SK-N-SH (cell line): ENCODE measurements around the gene CCDC40. TPM values are rescaled to one million over a fixed set of nuclear protein-coding genes. Genes with fewer than 3 reads are reported as not detected.
A peak's percentile ranks its signal among the peaks of the same experiment; 100 is the strongest.

Experiments
- CTCF ChIA-PET: fragments of 300-600, 350-600 bp; formaldehyde crosslinking; extraction: SDS; loops from one replicate; lab custom pipeline; 2021; lab: Yijun Ruan, JAX
- POLR2A ChIA-PET: fragments of 350-600 bp; sonication (Branson Sonifier 250); formaldehyde crosslinking; extraction: SDS; loops from one replicate; lab custom pipeline; 2020; ENCODE audit warnings: antibody characterized with exemption, inconsistent platforms; lab: Yijun Ruan, JAX
- DNase-seq: peaks from one replicate; pipeline ENCODE4 v3.0.0; 2012
- H2AFZ ChIP-seq: fragments of 200-600 bp; sonication (generic); 2 replicates; pipeline ENCODE4 v1.8.1; 2016; ENCODE audit warnings: antibody characterized with exemption, mild to moderate bottlenecking, low read depth
- H3F3A ChIP-seq: fragments of 200-600 bp; sonication (generic); replicated peaks from 2 replicates; pipeline ENCODE3; 2016; ENCODE audit warnings: antibody characterized with exemption, mild to moderate bottlenecking; ENCODE audit not compliant: insufficient read depth
- H3K27ac ChIP-seq, 2 experiments: fragments of 200-500 bp in 1 of 2; fragments of 200-600 bp in 1 of 2; sonication (Bioruptor generic) in 1 of 2; sonication (generic), shearing (Covaris generic) in 1 of 2; 2 replicates each; pipeline versions ENCODE4 v1.5.1 to v1.6.1; 2014 to 2016; ENCODE audit warnings: low read depth in 2 of 2, inconsistent platforms in 1 of 2, low read length in 1 of 2, mild to moderate bottlenecking in 1 of 2, mixed read lengths in 1 of 2
- H3K27me3 ChIP-seq: fragments of 200-600 bp; sonication (generic), shearing (Covaris generic); 2 replicates; pipeline ENCODE4 v1.6.1; 2016; ENCODE audit warnings: mixed run types; ENCODE audit not compliant: insufficient read depth
- H3K36me3 ChIP-seq, 2 experiments: fragments of 200-500 bp in 1 of 2; fragments of 200-600 bp in 1 of 2; sonication (Bioruptor generic) in 1 of 2; sonication (generic) in 1 of 2; replicated peaks in 1 of 2; 2 replicates each; pipeline versions ENCODE3 to v1.5.1; 2014 to 2016; ENCODE audit warnings: low read length in 1 of 2, mild to moderate bottlenecking in 1 of 2; ENCODE audit not compliant: insufficient read depth in 2 of 2, control insufficient read depth in 1 of 2
- H3K4me1 ChIP-seq, 2 experiments: fragments of 200-500 bp in 1 of 2; fragments of 200-600 bp in 1 of 2; sonication (Bioruptor generic) in 1 of 2; sonication (generic), shearing (Covaris generic) in 1 of 2; 2 replicates each; pipeline versions ENCODE4 v1.5.1 to v1.6.1; 2014 to 2016; ENCODE audit warnings: low read depth in 1 of 2, low read length in 1 of 2, mixed run types in 1 of 2; ENCODE audit not compliant: insufficient read depth in 2 of 2, control insufficient read depth in 1 of 2
- H3K4me2 ChIP-seq: fragments of 200-600 bp; sonication (generic), shearing (Covaris generic); 2 replicates; pipeline ENCODE4 v1.6.1; 2017; ENCODE audit warnings: mixed run types
- H3K4me3 ChIP-seq, 2 experiments: fragments of 200-500 bp in 1 of 2; fragments of 200-600 bp in 1 of 2; sonication (Bioruptor generic) in 1 of 2; sonication (generic), shearing (Covaris generic) in 1 of 2; 2 replicates each; pipeline versions ENCODE4 v1.5.1 to v1.8.1; 2014 to 2016; ENCODE audit warnings: low read depth in 2 of 2, inconsistent platforms in 1 of 2, low read length in 1 of 2, mild to moderate bottlenecking in 1 of 2, mixed read lengths in 1 of 2, moderate library complexity in 1 of 2
- H3K79me2 ChIP-seq: fragments of 200-600 bp; sonication (generic); 2 replicates; pipeline ENCODE4 v1.8.1; 2017; ENCODE audit warnings: mild to moderate bottlenecking; ENCODE audit not compliant: insufficient read depth
- H3K9ac ChIP-seq: fragments of 200-600 bp; sonication (generic); 2 replicates; pipeline ENCODE4 v1.6.1; 2017; ENCODE audit warnings: mixed run types
- H3K9me2 ChIP-seq: fragments of 200-600 bp; sonication (generic); 2 replicates; pipeline ENCODE4 v1.6.1; 2017; ENCODE audit warnings: mixed run types
- H3K9me3 ChIP-seq: fragments of 200-600 bp; sonication (generic); 2 replicates; pipeline ENCODE4 v1.6.1; 2017; ENCODE audit warnings: mixed run types, mild to moderate bottlenecking, moderate library complexity
- H4K20me1 ChIP-seq: fragments of 200-600 bp; sonication (generic); 2 replicates; pipeline ENCODE4 v1.6.1; 2017; ENCODE audit warnings: mild to moderate bottlenecking, mixed run types; ENCODE audit not compliant: insufficient read depth
- CHD2 ChIP-seq: fragments of 150-350 bp; IDR thresholded peaks from 2 replicates; pipeline ENCODE4 v1.6.1; 2018; ENCODE audit warnings: low read length; ENCODE audit not compliant: partially characterized antibody
- CTCF ChIP-seq: fragments of 200-600 bp; sonication (generic); IDR thresholded peaks from 2 replicates; pipeline ENCODE4 v1.6.1; 2017; ENCODE audit warnings: antibody characterized with exemption, mild to moderate bottlenecking, moderate library complexity
- EP300 ChIP-seq, 2 experiments: IDR thresholded peaks; 2 replicates each; pipeline versions ENCODE4 v1.4.0 to v1.6.1; 2012; ENCODE audit warnings: borderline replicate concordance in 1 of 2, low read depth in 1 of 2, low read length in 1 of 2
- FOXM1 ChIP-seq: IDR thresholded peaks from 2 replicates; pipeline ENCODE4 v1.4.0; 2012; ENCODE audit warnings: low read depth, mild to moderate bottlenecking
- MAX ChIP-seq: IDR thresholded peaks from 2 replicates; pipeline ENCODE4 v1.4.0; 2012; ENCODE audit warnings: low read depth
- RAD21 ChIP-seq: IDR thresholded peaks from 2 replicates; pipeline ENCODE4 v1.6.1; 2012; ENCODE audit warnings: mild to moderate bottlenecking, low read length
- RXRA ChIP-seq: IDR thresholded peaks from 2 replicates; pipeline ENCODE4 v1.4.0; 2012; ENCODE audit warnings: low read depth, mild to moderate bottlenecking, borderline replicate concordance
- SIN3A ChIP-seq: IDR thresholded peaks from 2 replicates; pipeline ENCODE4 v1.6.1; 2012; ENCODE audit warnings: low read depth, mild to moderate bottlenecking, low read length, moderate library complexity, borderline replicate concordance
- TCF12 ChIP-seq: IDR thresholded peaks from 2 replicates; pipeline ENCODE4 v1.4.0; 2012
- USF2 ChIP-seq: fragments of 150-350 bp; IDR thresholded peaks from 2 replicates; pipeline ENCODE4 v1.6.1; 2017; ENCODE audit warnings: antibody characterized with exemption, low read length, low read depth, borderline replicate concordance
- YY1 ChIP-seq: IDR thresholded peaks from 2 replicates; pipeline ENCODE4 v1.4.0; 2012; ENCODE audit warnings: low read depth, mild to moderate bottlenecking
- WGBS: methylation state at CpG from one replicate; pipeline ENCODE4 v1.1.6; 2017; ENCODE audit warnings: low lambda C conversion rate; 5-methylcytosine and 5-hydroxymethylcytosine counted together
- polyA plus RNA-seq, 3 experiments: library from polyadenylated mRNA; depleted of rRNA; stranded (reverse); fragments of >200 nt; gene quantifications; 2 replicates each; pipeline ENCODE4 v1.2.3, GENCODE V29; 2012

The CCDC40 gene
- polyA plus RNA-seq, 1 of the 3 experiments (the other 2 are of a cell fraction): 17.3 TPM

GRCh38 chr17:80029258-80029974 lies 7.0 kb upstream of the CCDC40 start:
- ChIA-PET CTCF (interaction anchor here (0.9 to 10.7 kb wide), 4 partner anchors 11 to 53 kb away, joined by 3 to 72 read pairs (median 22); no protein-coding TSS in a partner anchor), POLR2A (interaction anchor here (1.3 to 2.0 kb wide), 2 partner anchors 21 to 72 kb away, joined by 4 to 6 read pairs; partner anchors contain the start of gene GAA)

More at GRCh38 chr17:80029258-80029974, 7.0 kb upstream of the CCDC40 start:
- Histone ChIP-seq H3K4me3 (no peak overlapping the region), H3K9ac (no peak overlapping the region), H3K27ac (no peak overlapping the region), H3F3A (no peaks in the 10 kb centered on the region), H3K79me2 (peaks cover 96% of the 10 kb centered on the region), H3K4me2 (peak overlapping the region; percentile 6; the same call in 1 of the 2 replicates), H4K20me1 (peaks cover 82% of the 10 kb centered on the region), H3K4me1 (peaks cover 8 to 35% of the 10 kb centered on the region in 2 experiments; a peak in 3 of 4 replicates), H3K27me3 (no peaks in the 10 kb centered on the region), H3K9me3 (no peaks in the 10 kb centered on the region), H2AFZ (no peak overlapping the region), H3K36me3 (no peaks in the 10 kb centered on the region), H3K9me2 (no peaks in the 10 kb centered on the region)
- TF ChIP-seq RXRA (no peak), EP300 (IDR thresholded peaks at IDR 0.05; ENCODE audit: borderline replicate concordance in 1 of 2, low read depth in 1 of 2, low read length in 1 of 2) (no peak), TCF12 (no peak), CTCF (no peak), MAX (no peak), YY1 (no peak), SIN3A (no peak), FOXM1 (no peak), RAD21 (no peak), USF2 (no peak), CHD2 (no peak)
- WGBS: 86% methylated on average over 8 of the region's 9 CpGs
- no peak for DNase-seq
